Common myeloid progenitor, CD34-positive (primary cell): ENCODE data around the gene TACR2.

Experiments
- CTCF ChIA-PET: fragments of 350-600 bp; sonication (Branson Sonifier 250); formaldehyde crosslinking; loops from one replicate; lab custom pipeline; 2021; ENCODE audit warnings: antibody characterized with exemption; lab: Charles Lee
- POLR2A ChIA-PET: fragments of 350-600 bp; sonication (Branson Sonifier 250); formaldehyde crosslinking; loops from one replicate; lab custom pipeline; 2021; ENCODE audit warnings: antibody characterized with exemption; lab: Charles Lee
- DNase-seq, 3 donors: peaks; one replicate each; pipeline versions ENCODE4 v3.0.0 to v3.0.0-alpha.2; 2013
- H3K27ac ChIP-seq, 2 experiments: 1 replicate in 1 of 2; 2 replicates in 1 of 2; pipeline ENCODE4 v1.7.0; 2013; ENCODE audit warnings: inconsistent platforms in 2 of 2, low read length in 2 of 2, mild to moderate bottlenecking in 2 of 2, low read depth in 1 of 2, moderate library complexity in 1 of 2; ENCODE audit not compliant: severe bottlenecking in 2 of 2, insufficient read depth in 1 of 2, poor library complexity in 1 of 2
- H3K27me3 ChIP-seq, 5 experiments: replicated peaks in 2 of 5; 1 replicate in 3 of 5; 2 replicates in 2 of 5; pipeline versions ENCODE4 v1.6.1 to v1.7.0; 2013; ENCODE audit warnings: low read length in 4 of 5, mild to moderate bottlenecking in 2 of 5, moderate library complexity in 2 of 5, inconsistent platforms in 1 of 5; ENCODE audit not compliant: insufficient read depth in 5 of 5, control insufficient read depth in 4 of 5
- H3K36me3 ChIP-seq, 4 experiments: 1 replicate in 2 of 4; 2 replicates in 2 of 4; pipeline versions ENCODE4 v1.6.1 to v1.7.0; 2013; ENCODE audit warnings: low read length in 3 of 4, control low read depth in 1 of 4, mild to moderate bottlenecking in 1 of 4; ENCODE audit not compliant: control insufficient read depth in 4 of 4, insufficient read depth in 4 of 4
- H3K4me1 ChIP-seq, 4 experiments: 1 replicate in 3 of 4; 2 replicates in 1 of 4; pipeline versions ENCODE4 v1.6.1 to v1.7.1; 2013; ENCODE audit warnings: low read length in 3 of 4, mild to moderate bottlenecking in 3 of 4, control low read depth in 1 of 4, inconsistent platforms in 1 of 4, moderate library complexity in 1 of 4; ENCODE audit not compliant: control insufficient read depth in 4 of 4, insufficient read depth in 4 of 4; ENCODE audit errors: control extremely low read depth in 1 of 4
- H3K4me3 ChIP-seq, 7 experiments: 1 replicate in 4 of 7; 2 replicates in 3 of 7; pipeline versions ENCODE4 v1.5.1 to v1.7.0; 2013; ENCODE audit warnings: mild to moderate bottlenecking in 7 of 7, low read length in 6 of 7, moderate library complexity in 6 of 7, inconsistent platforms in 2 of 7, low read depth in 2 of 7, control low read depth in 1 of 7; ENCODE audit not compliant: insufficient read depth in 4 of 7, control insufficient read depth in 1 of 7; ENCODE audit errors: extremely low read depth in 1 of 7
- H3K9me3 ChIP-seq, 5 experiments: 1 replicate in 4 of 5; 2 replicates in 1 of 5; pipeline versions ENCODE4 v1.6.1 to v1.7.1; 2013; ENCODE audit warnings: low read length in 4 of 5, mild to moderate bottlenecking in 2 of 5, inconsistent platforms in 1 of 5, low read depth in 1 of 5, moderate library complexity in 1 of 5; ENCODE audit not compliant: control insufficient read depth in 4 of 5, insufficient read depth in 2 of 5; ENCODE audit errors: control extremely low read depth in 1 of 5
- WGBS: methylation state at CpG from one replicate; pipeline ENCODE4 v1.1.5; 2013; ENCODE audit not compliant: insufficient coverage; 5-methylcytosine and 5-hydroxymethylcytosine counted together

The TACR2 gene

DNA sequence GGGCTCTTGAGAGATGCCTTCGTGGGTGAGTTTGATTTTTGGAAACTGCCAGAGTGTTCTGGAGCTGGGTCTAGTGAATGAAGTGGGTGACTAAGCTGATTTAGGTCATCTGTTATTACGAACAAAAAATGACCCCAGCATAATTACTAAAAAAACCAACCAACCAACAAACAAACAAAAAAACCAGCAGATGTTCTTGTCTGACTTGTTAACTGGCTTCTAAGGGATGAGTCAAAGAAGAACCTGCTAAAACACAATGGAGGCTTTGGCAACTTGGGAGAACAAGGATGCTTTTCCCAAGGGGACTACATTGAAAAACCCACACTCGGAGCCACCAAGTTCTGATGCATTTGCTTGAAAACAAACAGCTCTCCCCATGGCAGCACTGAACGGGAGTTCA is 11.5 kb downstream of the TACR2 start:
- H3K4me1 ChIP-seq = peaks cover 0 to 18% (median 13%) of the 10 kb centered on the region in 4 experiments
- no peak overlapping the region for H3K4me3 ChIP-seq
- POLR2A ChIA-PET = no interaction called here
- H3K27ac ChIP-seq = no peak overlapping the region
- DNase-seq = no peak
- no peaks in the 10 kb centered on the region for H3K27me3 ChIP-seq
- CTCF ChIA-PET = interaction anchor here (0.7 to 4.3 kb wide), 2 partner anchors 102 to 166 kb away, joined by 3 to 49 read pairs; no protein-coding TSS in a partner anchor
- H3K9me3 ChIP-seq = no peaks in the 10 kb centered on the region
- H3K36me3 ChIP-seq = peaks cover 2 to 27% (median 14%) of the 10 kb centered on the region in 4 experiments
- WGBS = 92% methylated on average over 2 of the region's 4 CpGs

DNA sequence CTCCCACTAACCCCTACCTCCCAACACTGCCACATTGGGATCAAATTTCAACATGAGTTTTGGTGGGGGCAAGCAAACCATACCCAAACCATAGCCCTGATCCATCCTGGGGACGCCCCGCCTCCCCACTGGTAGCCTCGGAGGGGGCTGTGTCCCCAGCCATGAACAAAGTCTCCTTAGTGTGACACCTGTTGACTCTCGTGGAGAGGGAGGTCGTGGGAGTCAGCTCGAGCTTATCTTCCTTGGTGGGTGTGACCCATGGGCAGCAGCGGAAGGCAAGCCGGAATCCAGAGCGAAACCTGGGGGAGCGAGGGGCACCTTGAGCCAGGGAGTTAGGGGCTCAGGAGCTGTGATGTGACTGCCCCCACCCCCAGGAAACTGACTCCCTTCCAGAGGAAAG is 11.9 kb downstream of the TACR2 start:
- peaks cover 0 to 14% (median 10%) of the 10 kb centered on the region in 4 experiments for H3K4me1 ChIP-seq
- no peak for DNase-seq
- ChIA-PET CTCF (interaction anchor here (0.8 to 4.3 kb wide), 2 partner anchors 12 to 103 kb away, joined by 5 to 49 read pairs; no protein-coding TSS in a partner anchor), POLR2A (no interaction called here)
- no peak overlapping the region for H3K4me3 ChIP-seq
- no peaks in the 10 kb centered on the region for H3K27me3 ChIP-seq
- 98% methylated on average over 8 of the region's 10 CpGs for WGBS
- no peak overlapping the region for H3K27ac ChIP-seq
- peaks cover 2 to 31% (median 18%) of the 10 kb centered on the region in 4 experiments for H3K36me3 ChIP-seq
- H3K9me3 ChIP-seq = no peaks in the 10 kb centered on the region

GRCh38 chr10:69403519-69403918 is 13.2 kb downstream of the TACR2 start:
- Histone ChIP-seq H3K4me1 (peaks cover 0 to 7% (median 6%) of the 10 kb centered on the region in 4 experiments), H3K4me3 (no peak overlapping the region), H3K9me3 (no peaks in the 10 kb centered on the region), H3K36me3 (peaks cover 2 to 42% (median 24%) of the 10 kb centered on the region in 4 experiments), H3K27ac (no peak overlapping the region), H3K27me3 (no peaks in the 10 kb centered on the region)
- WGBS = 95% methylated on average over 3 of the region's 3 CpGs
- ChIA-PET CTCF (interaction anchor here (0.9 to 1.6 kb wide), 6 partner anchors 15 to 444 kb away, joined by 3 to 4 read pairs (median 3); no protein-coding TSS in a partner anchor), POLR2A (no interaction called here)
- DNase-seq = no peak

GRCh38 chr10:69403066-69403465 is 13.7 kb downstream of the TACR2 start:
- DNase-seq = no peak
- Histone ChIP-seq H3K9me3 (no peaks in the 10 kb centered on the region), H3K36me3 (peaks cover 2 to 45% (median 25%) of the 10 kb centered on the region in 4 experiments), H3K27ac (no peak overlapping the region), H3K4me3 (no peak overlapping the region), H3K4me1 (peaks cover 0 to 5% (median 4%) of the 10 kb centered on the region in 4 experiments), H3K27me3 (no peaks in the 10 kb centered on the region)
- POLR2A ChIA-PET = no interaction called here
- CTCF ChIA-PET = interaction anchor here (0.9 to 1.6 kb wide), 5 partner anchors 15 to 443 kb away, joined by 3 to 4 read pairs (median 3); no protein-coding TSS in a partner anchor
- WGBS = 92% methylated on average over 1 of the region's 1 CpG

DNA sequence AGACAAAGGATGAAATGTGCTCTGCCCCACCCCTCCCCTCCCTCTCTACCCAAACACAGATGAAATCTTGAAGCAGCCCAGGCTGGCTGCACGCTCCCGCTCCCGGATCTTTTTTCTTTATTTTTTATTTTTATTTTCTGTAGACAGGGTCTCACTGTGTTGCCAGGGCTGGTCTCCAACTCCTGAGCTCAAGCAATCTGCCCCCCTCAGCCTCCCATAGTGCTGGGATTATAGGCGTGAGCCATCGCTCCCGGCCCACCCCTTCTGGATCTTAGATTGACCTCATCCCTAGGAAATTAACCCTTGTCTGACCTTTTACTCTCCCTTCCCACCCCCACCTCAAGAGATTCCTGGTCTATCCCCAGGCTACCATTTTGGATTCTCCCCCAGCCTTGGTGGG is 14.3 kb downstream of the TACR2 start:
- 98% methylated on average over 6 of the region's 6 CpGs for WGBS
- Histone ChIP-seq H3K27me3 (no peaks in the 10 kb centered on the region), H3K9me3 (no peaks in the 10 kb centered on the region), H3K4me1 (no peaks in the 10 kb centered on the region), H3K4me3 (no peak overlapping the region), H3K27ac (no peak overlapping the region), H3K36me3 (peaks cover 2 to 48% (median 27%) of the 10 kb centered on the region in 4 experiments)
- DNase-seq = no peak
- ChIA-PET POLR2A (no interaction called here), CTCF (interaction anchor here (0.9 kb wide), 1 partner anchor 238 kb away, joined by 3 read pairs; no protein-coding TSS in a partner anchor)

- ChIA-PET POLR2A (no interaction called here), CTCF (no interaction called here)
- Histone ChIP-seq H3K27me3 (no peaks in the 10 kb centered on the region), H3K27ac (no peak overlapping the region), H3K36me3 (peaks cover 2 to 54% (median 30%) of the 10 kb centered on the region in 4 experiments), H3K9me3 (no peaks in the 10 kb centered on the region), H3K4me3 (no peak overlapping the region), H3K4me1 (no peaks in the 10 kb centered on the region)
- no peak for DNase-seq
- WGBS = 96% methylated on average over 9 of the region's 11 CpGs
Measured at GRCh38 chr10:69401416-69401815, 15.3 kb downstream of the TACR2 start.

- H3K9me3 ChIP-seq = no peaks in the 10 kb centered on the region
- no peak overlapping the region for H3K27ac ChIP-seq
- ChIA-PET CTCF (no interaction called here), POLR2A (interaction anchor here (0.5 kb wide), 1 partner anchor 156 kb away, joined by 3 read pairs; no protein-coding TSS in a partner anchor)
- WGBS = 95% methylated on average over 11 of the region's 23 CpGs
- DNase-seq = no peak
- no peaks in the 10 kb centered on the region for H3K4me1 ChIP-seq
- H3K4me3 ChIP-seq = no peak overlapping the region
- peaks cover 2 to 56% (median 30%) of the 10 kb centered on the region in 4 experiments for H3K36me3 ChIP-seq
- no peaks in the 10 kb centered on the region for H3K27me3 ChIP-seq
Measured at GRCh38 chr10:69400936-69401335, 15.8 kb downstream of the TACR2 start.
